ENCODE data around the gene TRERF1.
"Not testable (repeated sequence)": the region's sequence is repeated elsewhere in the genome, so short reads cannot be mapped to it uniquely, and the experiment has no call there.

The TRERF1 gene

GRCh38 chr6:42207559-42207958 is 244.2 kb downstream of the TRERF1 start:
- not testable (repeated sequence) for DNase-seq

DNA sequence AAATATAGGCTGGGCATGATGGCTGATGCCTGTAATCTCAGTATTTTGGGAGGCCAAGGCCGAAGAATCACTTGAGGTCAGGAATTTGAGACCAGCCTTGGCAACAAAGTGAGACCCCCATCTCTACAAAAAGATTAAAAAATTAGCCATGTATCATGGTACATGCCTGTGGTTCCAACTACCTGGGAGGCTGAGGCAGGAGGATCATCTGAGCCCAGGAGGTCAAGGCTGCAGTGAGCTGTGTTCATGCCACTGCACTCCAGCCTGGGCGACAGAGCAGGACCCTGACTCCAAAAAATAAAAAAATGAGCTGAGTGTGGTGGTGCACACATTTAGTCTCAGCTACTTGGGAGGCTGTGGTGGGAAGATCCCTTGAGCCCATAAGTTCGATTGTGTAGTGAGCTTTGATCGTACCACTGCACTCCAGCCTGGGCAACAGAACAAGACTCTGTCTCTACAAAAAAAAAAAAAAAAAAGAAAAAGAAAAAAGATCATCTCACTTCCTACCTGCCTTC is 246.9 kb downstream of the TRERF1 start:
- DNase-seq, result no peak

DNA sequence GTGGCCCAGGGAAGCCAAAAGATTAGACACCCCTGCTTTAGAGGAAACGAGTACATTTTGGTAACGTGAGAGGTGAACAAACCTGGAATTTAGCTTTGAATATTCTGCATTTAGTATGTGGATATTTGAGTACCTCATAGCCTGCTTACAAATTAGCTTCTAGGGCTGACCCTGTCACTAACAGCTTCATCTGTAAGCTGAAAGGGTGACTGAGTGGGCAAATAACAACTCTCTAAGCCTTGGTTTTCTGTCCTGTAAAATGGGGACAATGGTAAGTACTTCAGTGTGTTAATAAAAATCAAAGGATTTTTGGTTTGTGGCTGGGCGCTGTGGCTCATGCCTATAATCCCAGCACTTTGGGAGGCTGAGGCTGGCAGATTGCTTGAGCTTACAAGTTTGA is 248.5 kb downstream of the TRERF1 start:
- DNase-seq, result no peak

GRCh38 chr6:42202131-42202915 is 249.4 kb downstream of the TRERF1 start:
- DNase-seq, result not testable (repeated sequence)

DNA sequence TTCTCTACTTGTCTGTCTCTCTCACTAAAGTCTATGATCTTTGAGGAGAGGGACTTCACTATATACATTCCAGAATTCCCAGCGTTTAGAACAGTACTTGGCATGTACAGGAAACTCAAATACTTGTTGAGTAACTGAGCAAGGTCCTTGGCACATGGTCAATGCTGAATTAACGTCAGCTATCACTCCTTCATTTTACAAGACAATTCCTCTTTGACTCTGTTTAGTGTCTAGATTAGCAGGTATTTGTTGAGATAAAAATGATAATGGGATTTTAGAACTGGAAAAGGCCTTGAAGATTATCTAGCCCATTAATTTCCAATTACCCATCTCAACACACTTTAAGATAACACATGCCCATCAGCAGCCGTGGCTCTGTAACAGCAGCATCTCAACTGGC is 250.3 kb downstream of the TRERF1 start:
- no peak for DNase-seq

DNA sequence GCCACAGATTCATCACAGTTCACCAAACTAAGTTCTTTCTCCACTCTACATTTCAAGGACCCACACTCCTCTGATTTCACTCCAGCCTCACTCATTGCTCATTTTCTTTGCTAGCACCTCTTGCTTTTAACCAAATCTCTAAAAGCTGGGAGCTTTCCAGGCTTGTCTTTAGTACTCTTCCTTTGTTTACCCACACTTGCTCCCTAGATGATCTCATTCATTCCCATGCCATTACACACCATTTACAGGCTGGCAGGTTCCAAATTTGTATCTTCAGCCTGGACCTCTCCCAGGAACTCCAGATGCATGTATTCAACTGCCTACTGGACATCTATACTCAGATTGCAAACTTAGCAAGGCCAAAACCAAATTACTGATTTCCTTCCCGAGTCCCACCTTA is 251.7 kb downstream of the TRERF1 start:
- no peak for DNase-seq

- no peak for DNase-seq
Observed at GRCh38 chr6:42199106-42199981, 252.4 kb downstream of the TRERF1 start.

GRCh38 chr6:42197555-42198362 is 254.0 kb downstream of the TRERF1 start:
- DNase-seq, result no peak

DNA sequence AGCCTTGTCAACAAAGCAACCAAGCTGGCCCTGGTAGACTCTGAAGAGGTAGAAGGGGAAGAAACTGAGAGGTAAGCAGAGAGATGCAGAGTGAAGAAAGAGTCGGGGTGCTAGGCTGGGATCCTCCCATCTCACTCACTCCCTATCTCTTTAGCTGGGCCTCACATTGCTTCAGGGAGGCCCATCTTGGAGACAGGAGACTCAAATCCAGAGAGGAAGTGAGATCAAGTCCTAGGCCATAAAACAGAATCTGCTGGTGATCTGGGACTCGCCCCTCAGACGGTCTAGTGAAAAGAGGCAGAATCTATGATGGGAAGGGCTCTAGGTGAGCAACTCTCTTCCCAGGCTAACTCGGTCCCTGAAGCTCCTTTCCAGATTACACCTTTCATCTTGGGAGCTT is 256.3 kb downstream of the TRERF1 start:
- DNase-seq, result no peak

GRCh38 chr6:42194056-42194455 is 257.7 kb downstream of the TRERF1 start:
- DNase-seq, result no peak

GRCh38 chr6:42193491-42193894 is 258.2 kb downstream of the TRERF1 start:
- DNase-seq, result no peak

DNA sequence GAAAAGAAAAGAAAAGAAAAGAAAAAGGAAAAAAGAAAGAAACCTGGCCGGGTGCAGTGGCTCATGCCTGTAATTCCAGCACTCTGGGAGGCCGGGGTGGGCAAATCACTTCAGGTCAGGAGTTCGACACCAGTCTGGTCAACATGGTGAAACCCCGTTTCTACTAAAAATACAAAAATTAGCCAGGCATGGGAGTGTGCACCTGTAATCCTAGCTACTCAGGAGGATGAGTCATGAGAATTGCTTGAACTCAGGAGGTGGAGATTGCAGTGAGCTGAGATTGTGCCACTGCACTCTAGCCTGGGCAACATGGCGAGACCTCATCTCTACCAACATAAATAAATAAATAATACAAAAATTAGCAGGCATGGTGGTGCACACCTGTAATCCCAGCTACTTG is 259.3 kb downstream of the TRERF1 start:
- DNase-seq, result not testable (repeated sequence)

DNA sequence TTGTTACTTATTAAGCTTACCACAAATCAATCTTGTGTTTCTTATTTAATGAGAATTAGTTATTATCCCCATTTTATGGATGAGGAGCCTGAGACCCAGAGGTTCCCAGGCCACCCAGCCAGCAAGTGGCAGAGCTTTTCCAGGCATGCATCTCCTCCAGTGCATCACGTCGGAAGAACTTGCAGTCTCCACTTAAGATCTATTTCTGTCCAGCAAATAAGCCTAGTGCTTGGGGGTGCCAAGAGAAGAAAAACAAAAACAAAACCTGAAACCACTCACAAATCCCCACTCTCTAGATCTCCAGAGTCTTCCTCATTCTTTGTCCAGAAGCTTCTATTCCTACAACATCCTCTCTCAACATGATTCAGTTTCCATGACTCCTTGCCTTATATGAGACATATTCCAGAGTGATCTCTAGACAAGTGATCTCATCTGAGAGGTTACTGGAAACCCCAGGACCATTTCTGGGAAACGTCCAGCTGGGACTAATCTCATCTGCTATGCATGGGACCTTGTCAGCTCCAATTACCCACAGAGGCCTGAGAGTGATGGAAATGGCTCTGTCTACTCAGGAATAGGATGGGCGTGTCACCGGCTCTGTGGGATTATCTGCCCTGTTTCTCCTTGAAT is 261.1 kb downstream of the TRERF1 start:
- DNase-seq, result no peak

- DNase-seq, result no peak
Observed at GRCh38 chr6:42188406-42188805, 263.3 kb downstream of the TRERF1 start.

DNA sequence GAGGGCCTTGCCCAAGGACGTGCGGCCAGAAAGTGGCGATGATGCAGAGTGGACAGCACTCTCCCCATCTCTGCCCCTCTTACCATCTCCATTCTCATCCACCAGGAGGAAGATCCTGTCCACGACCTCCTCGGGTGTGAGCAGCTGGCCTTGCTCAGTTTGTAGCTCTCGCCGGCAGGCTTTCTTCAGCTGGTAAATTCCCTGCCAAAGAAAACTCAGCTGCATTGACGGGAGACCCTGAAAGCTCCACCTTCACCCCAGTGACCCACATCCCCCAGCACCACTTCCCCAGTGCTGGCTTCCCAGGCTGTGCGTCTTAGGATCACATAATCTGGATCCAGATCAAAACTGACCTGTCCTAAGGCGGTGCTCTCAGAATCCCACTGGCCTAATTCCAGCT is 266.1 kb downstream of the TRERF1 start:
- DNase-seq, result no peak

- DNase-seq, result no peak
Observed at GRCh38 chr6:42184475-42184874, 267.3 kb downstream of the TRERF1 start.

DNA sequence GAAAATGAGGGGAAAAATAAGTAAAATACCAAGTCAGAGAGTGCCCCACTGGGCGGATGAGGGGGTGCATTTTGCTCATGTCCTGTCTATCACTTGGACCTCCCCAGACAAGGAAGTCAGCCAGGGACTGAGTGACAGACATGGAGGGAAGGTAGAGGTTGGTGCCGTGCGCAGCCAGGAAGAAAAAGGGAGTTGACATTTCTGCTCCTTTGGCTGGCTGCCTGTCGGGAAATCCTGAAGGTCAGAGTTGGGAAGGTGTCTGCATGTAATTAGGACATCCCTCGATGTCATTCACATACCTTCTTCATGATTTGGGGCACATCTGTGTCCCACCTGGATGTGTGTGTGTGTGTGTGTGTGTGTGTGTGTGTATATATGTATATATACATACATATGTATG is 269.6 kb downstream of the TRERF1 start:
- DNase-seq, result no peak

DNA sequence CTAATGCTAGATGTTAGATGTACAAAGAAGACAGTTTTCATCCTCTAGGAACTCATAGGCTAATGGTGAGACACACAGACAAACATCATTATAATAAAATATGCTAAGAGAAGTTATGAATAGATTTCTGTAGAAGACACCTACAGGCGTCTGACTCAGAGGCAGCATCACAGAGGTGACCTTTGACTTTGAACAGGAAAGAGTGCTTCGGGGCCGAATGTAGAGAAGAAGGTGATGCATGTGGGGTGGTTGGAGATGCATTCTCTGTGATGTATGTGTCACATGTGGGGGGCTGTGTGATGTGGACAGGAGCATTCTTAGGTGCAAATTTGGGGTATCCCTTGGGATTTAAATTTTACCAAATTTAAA is 271.8 kb downstream of the TRERF1 start:
- DNase-seq, result no peak

DNA sequence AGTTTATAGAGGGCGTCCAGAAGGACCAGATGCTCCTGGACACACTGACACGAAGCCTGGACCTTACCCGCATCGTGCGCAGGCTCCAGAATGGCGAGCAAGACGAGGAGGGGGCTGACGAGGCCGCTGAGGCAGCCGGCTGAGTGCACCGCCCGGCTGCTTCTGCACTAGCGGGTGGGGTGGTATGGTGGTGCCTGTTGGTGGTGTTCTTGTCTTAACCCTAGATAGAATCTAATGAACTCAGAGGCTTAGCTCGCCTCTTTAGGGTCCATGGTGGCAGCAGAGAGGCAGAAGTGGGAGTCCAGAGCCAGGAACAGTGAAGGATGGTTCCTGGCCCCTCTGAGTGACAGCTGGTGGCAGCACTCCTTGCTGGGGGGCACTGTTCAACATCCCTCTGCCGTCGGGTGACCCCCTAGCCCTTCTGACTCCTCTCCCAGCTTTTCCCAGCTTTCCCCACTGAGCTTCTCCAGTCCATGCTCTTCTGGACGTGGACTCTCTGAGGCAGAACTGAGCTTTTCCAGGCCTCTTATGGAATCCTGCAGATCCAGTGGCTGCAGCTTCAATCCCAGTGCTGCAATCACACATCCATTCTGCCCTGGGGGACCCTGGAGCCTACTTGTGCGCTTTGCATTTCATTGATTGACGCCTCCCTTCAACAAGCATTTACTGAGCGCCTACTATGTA is 272.3 kb downstream of the TRERF1 start:
- DNase-seq, result no peak

- DNase-seq, result no peak
Observed at GRCh38 chr6:42177514-42178364, 274.0 kb downstream of the TRERF1 start.

GRCh38 chr6:42176981-42177380 is 274.7 kb downstream of the TRERF1 start:
- DNase-seq, result no peak

Data from right hindlimb (tissue), 1 donor.